ENCODE data around the gene NPC1L1. TPM values are rescaled to one million over a fixed set of nuclear protein-coding genes. Genes with fewer than 3 reads are reported as not detected.

NPC1L1 gene
- total and polyA plus RNA-seq, 2 experiments from 2014 or later, result 20.6 to 25.8 TPM

- peaks cover 32% of the 10 kb centered on the region for H3K4me1 ChIP-seq (ENCODE audit: insufficient read depth)
- no peak overlapping the region for H3K4me3 ChIP-seq
- DNase-seq (ENCODE audit: low spot score), result no peak
- peaks cover 84% of the 10 kb centered on the region for H3K79me2 ChIP-seq
- H3K27me3 ChIP-seq, result no peaks in the 10 kb centered on the region
- no peaks in the 10 kb centered on the region for H3K36me3 ChIP-seq (replicated peaks; ENCODE audit: insufficient read depth, low read depth)
- WGBS (ENCODE audit: low lambda C conversion rate, missing lambda C conversion rate), result 78% methylated on average over 3 of the region's 3 CpGs
- no peak for TF ChIP-seq CTCF (IDR thresholded peaks at IDR 0.05; ENCODE audit: poor library complexity)
- no peak for TF ChIP-seq EZH2phosphoT487 (IDR thresholded peaks at IDR 0.05; ENCODE audit: low read depth, severe bottlenecking, unreplicated experiment)
- no peak for TF ChIP-seq EZH2 (IDR thresholded peaks at IDR 0.05; ENCODE audit: borderline replicate concordance)
- no peak overlapping the region for H2AFZ ChIP-seq
- peaks cover 6% of the 10 kb centered on the region for H4K20me1 ChIP-seq (ENCODE audit: insufficient read depth, poor library complexity, severe bottlenecking)
- H3K27ac ChIP-seq, result peak overlapping the region; percentile 87
- no peaks in the 10 kb centered on the region for H3K9me3 ChIP-seq (ENCODE audit: low read depth)
- H3K4me2 ChIP-seq, result peak overlapping the region; percentile 45
- H3K9me2 ChIP-seq (replicated peaks; ENCODE audit: insufficient read depth), result no peaks in the 10 kb centered on the region
Measured at GRCh38 chr7:44472843-44473242, 68.3 kb downstream of the NPC1L1 start.

- H3K36me3 ChIP-seq (replicated peaks; ENCODE audit: insufficient read depth, low read depth), result no peaks in the 10 kb centered on the region
- no peaks in the 10 kb centered on the region for H3K27me3 ChIP-seq
- 84% methylated on average over 3 of the region's 3 CpGs for WGBS (ENCODE audit: low lambda C conversion rate, missing lambda C conversion rate)
- H4K20me1 ChIP-seq (ENCODE audit: insufficient read depth, poor library complexity, severe bottlenecking), result peaks cover 3% of the 10 kb centered on the region
- no peaks in the 10 kb centered on the region for H3K9me2 ChIP-seq (replicated peaks; ENCODE audit: insufficient read depth)
- no peak overlapping the region for H2AFZ ChIP-seq
- no peak overlapping the region for H3K27ac ChIP-seq
- no peak overlapping the region for H3K4me2 ChIP-seq
- DNase-seq (ENCODE audit: low spot score), result no peak
- no peak overlapping the region for H3K4me3 ChIP-seq
- TF ChIP-seq EZH2phosphoT487 (IDR thresholded peaks at IDR 0.05; ENCODE audit: low read depth, severe bottlenecking, unreplicated experiment), result no peak
- TF ChIP-seq CTCF (IDR thresholded peaks at IDR 0.05; ENCODE audit: poor library complexity), result no peak
- no peak for TF ChIP-seq EZH2 (IDR thresholded peaks at IDR 0.05; ENCODE audit: borderline replicate concordance)
- peaks cover 32% of the 10 kb centered on the region for H3K4me1 ChIP-seq (ENCODE audit: insufficient read depth)
- H3K79me2 ChIP-seq, result peaks cover 91% of the 10 kb centered on the region
- no peaks in the 10 kb centered on the region for H3K9me3 ChIP-seq (ENCODE audit: low read depth)
Measured at GRCh38 chr7:44471850-44472249, 69.3 kb downstream of the NPC1L1 start.

GRCh38 chr7:44471436-44471835, 69.7 kb downstream of the NPC1L1 start:
- H3K27me3 ChIP-seq, result no peaks in the 10 kb centered on the region
- no peak overlapping the region for H3K4me3 ChIP-seq
- H3K9me2 ChIP-seq (replicated peaks; ENCODE audit: insufficient read depth), result no peaks in the 10 kb centered on the region
- H3K4me1 ChIP-seq (ENCODE audit: insufficient read depth), result peaks cover 32% of the 10 kb centered on the region
- peaks cover 91% of the 10 kb centered on the region for H3K79me2 ChIP-seq
- DNase-seq (ENCODE audit: low spot score), result no peak
- no peaks in the 10 kb centered on the region for H3K36me3 ChIP-seq (replicated peaks; ENCODE audit: insufficient read depth, low read depth)
- H3K9me3 ChIP-seq (ENCODE audit: low read depth), result no peaks in the 10 kb centered on the region
- H3K4me2 ChIP-seq, result no peak overlapping the region
- H2AFZ ChIP-seq, result no peak overlapping the region
- H4K20me1 ChIP-seq (ENCODE audit: insufficient read depth, poor library complexity, severe bottlenecking), result peaks cover 2% of the 10 kb centered on the region
- 90% methylated on average over 1 of the region's 1 CpG for WGBS (ENCODE audit: low lambda C conversion rate, missing lambda C conversion rate)
- TF ChIP-seq EZH2 (IDR thresholded peaks at IDR 0.05; ENCODE audit: borderline replicate concordance) (no peak), EZH2phosphoT487 (IDR thresholded peaks at IDR 0.05; ENCODE audit: low read depth, severe bottlenecking, unreplicated experiment) (no peak), CTCF (IDR thresholded peaks at IDR 0.05; ENCODE audit: poor library complexity) (no peak)
- no peak overlapping the region for H3K27ac ChIP-seq

Measured in hepatocyte (in vitro differentiated cells).